SU-DHL-6 (cell line): Measurements from ENCODE around the gene VDR.

Source experiments
- H2AFZ ChIP-seq: fragments of 200-600 bp; sonication (generic); 2 replicates; pipeline ENCODE4 v1.6.1; 2014; ENCODE audit warnings: low read depth, mild to moderate bottlenecking, moderate library complexity, mixed read lengths, antibody characterized with exemption, low read length; ENCODE audit not compliant: severe bottlenecking
- H3F3A ChIP-seq: fragments of 200-600 bp; shearing (Covaris generic); 2 replicates; pipeline ENCODE4 v1.6.0; 2016; ENCODE audit warnings: antibody characterized with exemption, mild to moderate bottlenecking; ENCODE audit not compliant: insufficient read depth
- H3K27ac ChIP-seq: fragments of 200-600 bp; sonication (generic); 2 replicates; pipeline ENCODE4 v1.5.1; 2016; ENCODE audit warnings: low read depth, mild to moderate bottlenecking, low read length, moderate library complexity, mixed read lengths
- H3K27me3 ChIP-seq: fragments of 200-600 bp; sonication (generic), shearing (Covaris generic); 2 replicates; pipeline ENCODE4 v1.6.0; 2014; ENCODE audit warnings: mild to moderate bottlenecking, low read length
- H3K36me3 ChIP-seq: fragments of 200-600 bp; sonication (generic); 2 replicates; pipeline ENCODE4 v1.6.1; 2014; ENCODE audit warnings: mild to moderate bottlenecking, low read length, mixed read lengths
- H3K4me2 ChIP-seq: fragments of 300-600, 200-600 bp; shearing (Covaris generic), sonication (generic); 2 replicates; pipeline ENCODE4 v1.6.0; 2014; ENCODE audit warnings: low read length, low read depth, mild to moderate bottlenecking; ENCODE audit not compliant: poor library complexity, severe bottlenecking
- H3K4me3 ChIP-seq: fragments of 200-600 bp; sonication (generic); 2 replicates; pipeline ENCODE4 v1.5.1; 2014; ENCODE audit warnings: antibody characterized with exemption, low read length, mild to moderate bottlenecking, mixed read lengths; ENCODE audit not compliant: insufficient read depth, poor library complexity, severe bottlenecking
- H3K79me2 ChIP-seq: fragments of 200-600 bp; sonication (generic); 2 replicates; pipeline ENCODE4 v1.6.1; 2014; ENCODE audit warnings: mild to moderate bottlenecking, low read length, moderate library complexity; ENCODE audit not compliant: insufficient read depth
- H3K9ac ChIP-seq: fragments of 200-600 bp; sonication (generic); 2 replicates; pipeline ENCODE4 v1.7.0; 2014; ENCODE audit warnings: mild to moderate bottlenecking, low read length
- H3K9me2 ChIP-seq: fragments of 200-600 bp; sonication (generic); replicated peaks from 2 replicates; pipeline ENCODE4 v1.6.1; 2014; ENCODE audit warnings: low read length; ENCODE audit not compliant: insufficient read depth
- H3K9me3 ChIP-seq: fragments of 200-600 bp; sonication (generic); 2 replicates; pipeline ENCODE4 v1.6.1; 2014; ENCODE audit warnings: low read length, mixed read lengths; ENCODE audit not compliant: insufficient read depth
- H4K20me1 ChIP-seq: fragments of 200-600 bp; sonication (generic); 2 replicates; pipeline ENCODE4 v1.6.1; 2014; ENCODE audit warnings: low read depth, mild to moderate bottlenecking, antibody characterized with exemption, low read length, moderate library complexity, mixed read lengths
- CTCF ChIP-seq: fragments of 200-600 bp; sonication (generic); IDR thresholded peaks from one replicate; pipeline ENCODE4 v1.5.1; 2017; ENCODE audit warnings: antibody characterized with exemption, mild to moderate bottlenecking, low read length, moderate library complexity; ENCODE audit not compliant: insufficient read depth, poor library complexity, severe bottlenecking
- EZH2phosphoT487 ChIP-seq: fragments of 200-600 bp; sonication (generic), shearing (Covaris generic); conservative IDR thresholded peaks from 2 replicates; pipeline ENCODE4 v1.6.1; 2018; ENCODE audit warnings: mild to moderate bottlenecking, antibody characterized with exemption, low read length, moderate library complexity, mixed read lengths

VDR gene

GRCh38 chr12:47863467-47863866, 41.3 kb downstream of the VDR start:
- H3K27ac ChIP-seq: no peak overlapping the region
- H3K4me2 ChIP-seq: no peak overlapping the region
- H4K20me1 ChIP-seq: no peaks in the 10 kb centered on the region
- no peak overlapping the region for H3K9ac ChIP-seq
- no peak overlapping the region for H2AFZ ChIP-seq
- H3K4me3 ChIP-seq: no peak overlapping the region
- no peaks in the 10 kb centered on the region for H3K36me3 ChIP-seq
- no peaks in the 10 kb centered on the region for H3K9me3 ChIP-seq
- no peaks in the 10 kb centered on the region for H3K9me2 ChIP-seq
- no peak for TF ChIP-seq EZH2phosphoT487
- TF ChIP-seq CTCF: no peak
- H3F3A ChIP-seq: no peaks in the 10 kb centered on the region
- H3K27me3 ChIP-seq: no peaks in the 10 kb centered on the region
- no peaks in the 10 kb centered on the region for H3K79me2 ChIP-seq

GRCh38 chr12:47862881-47863280, 41.9 kb downstream of the VDR start:
- H3K79me2 ChIP-seq: no peaks in the 10 kb centered on the region
- H3K27ac ChIP-seq: no peak overlapping the region
- H3K36me3 ChIP-seq: no peaks in the 10 kb centered on the region
- no peak overlapping the region for H3K4me2 ChIP-seq
- H3K9me2 ChIP-seq: no peaks in the 10 kb centered on the region
- H2AFZ ChIP-seq: no peak overlapping the region
- no peak overlapping the region for H3K4me3 ChIP-seq
- H3F3A ChIP-seq: no peaks in the 10 kb centered on the region
- no peaks in the 10 kb centered on the region for H3K9me3 ChIP-seq
- H3K27me3 ChIP-seq: no peaks in the 10 kb centered on the region
- H3K9ac ChIP-seq: no peak overlapping the region
- TF ChIP-seq EZH2phosphoT487: no peak
- no peak for TF ChIP-seq CTCF
- H4K20me1 ChIP-seq: no peaks in the 10 kb centered on the region

GRCh38 chr12:47862167-47862750, 42.5 kb downstream of the VDR start:
- Histone ChIP-seq H2AFZ (no peak overlapping the region), H3K4me2 (no peak overlapping the region), H3K4me3 (no peak overlapping the region), H3F3A (no peaks in the 10 kb centered on the region), H4K20me1 (no peaks in the 10 kb centered on the region), H3K36me3 (no peaks in the 10 kb centered on the region), H3K9me2 (no peaks in the 10 kb centered on the region), H3K9ac (no peak overlapping the region), H3K27me3 (no peaks in the 10 kb centered on the region), H3K9me3 (no peaks in the 10 kb centered on the region), H3K27ac (no peak overlapping the region), H3K79me2 (no peaks in the 10 kb centered on the region)
- no peak for TF ChIP-seq EZH2phosphoT487
- no peak for TF ChIP-seq CTCF

DNA sequence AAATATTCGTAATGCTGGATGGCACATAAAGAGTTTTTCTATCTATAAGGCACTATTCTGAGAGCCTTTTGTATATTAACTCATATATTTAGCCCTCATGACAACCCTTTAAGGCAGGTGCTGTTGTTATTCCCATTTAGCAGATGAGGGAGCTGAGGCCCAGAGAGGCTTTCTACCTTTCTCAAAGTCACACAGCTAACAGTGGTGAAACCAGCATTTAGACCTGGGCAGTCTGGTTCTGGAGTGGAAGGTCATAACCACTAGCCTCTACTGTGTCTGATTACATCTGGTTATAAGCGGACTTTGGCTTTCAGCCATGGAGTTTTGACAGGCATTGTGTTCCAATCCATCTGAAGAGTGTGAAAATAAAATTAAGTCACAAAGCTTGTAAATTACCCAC, 43.9 kb downstream of the VDR start:
- H3K4me3 ChIP-seq: no peak overlapping the region
- H3K36me3 ChIP-seq: no peaks in the 10 kb centered on the region
- H3K27me3 ChIP-seq: no peaks in the 10 kb centered on the region
- H3K4me2 ChIP-seq: no peak overlapping the region
- H3K79me2 ChIP-seq: no peaks in the 10 kb centered on the region
- TF ChIP-seq EZH2phosphoT487 (no peak), CTCF (no peak)
- no peak overlapping the region for H3K27ac ChIP-seq
- no peak overlapping the region for H2AFZ ChIP-seq
- no peaks in the 10 kb centered on the region for H4K20me1 ChIP-seq
- no peaks in the 10 kb centered on the region for H3F3A ChIP-seq
- no peaks in the 10 kb centered on the region for H3K9me3 ChIP-seq
- no peak overlapping the region for H3K9ac ChIP-seq
- H3K9me2 ChIP-seq: no peaks in the 10 kb centered on the region
